HepG2 (cell line): Measurements from ENCODE around the gene DNMT3B. TPM values are rescaled to one million over a fixed set of nuclear protein-coding genes. Genes with fewer than 3 reads are reported as not detected.

ENCODE experiments used
- ARNT2 ChIP-seq: sonication (generic); formaldehyde crosslinking; IDR thresholded peaks from 2 replicates; pipeline ENCODE4 v1.8.0; 2022; ENCODE audit warnings: mild to moderate bottlenecking, low read depth, missing genetic modification reagents, moderate library complexity
- CEBPB ChIP-seq: IDR thresholded peaks from 2 replicates; pipeline ENCODE4 v1.6.1; 2011; ENCODE audit warnings: low read depth, low read length, improper control_type of control experiment, borderline replicate concordance
- KDM4B ChIP-seq: sonication (generic); formaldehyde crosslinking; IDR thresholded peaks from 2 replicates; pipeline ENCODE4 v1.4.0; 2020; ENCODE audit warnings: missing genetic modification reagents
- KLF16 ChIP-seq, 2 experiments: sonication (generic) in 1 of 2; formaldehyde crosslinking in 1 of 2; IDR thresholded peaks; 2 replicates each; pipeline versions ENCODE4 v1.6.1 to v1.8.0; 2016 to 2023; ENCODE audit warnings: missing genetic modification reagents in 2 of 2, missing compliant biosample characterization in 1 of 2
- SETDB1 ChIP-seq: sonication (generic); formaldehyde crosslinking; IDR thresholded peaks from 2 replicates; pipeline ENCODE4 v1.5.1; 2020; ENCODE audit warnings: missing genetic modification reagents, mild to moderate bottlenecking, borderline replicate concordance
- SSRP1 ChIP-seq: IDR thresholded peaks from 2 replicates; pipeline ENCODE4 v1.6.1; 2016; ENCODE audit warnings: control low read depth
- STAT5B ChIP-seq: sonication (generic); formaldehyde crosslinking; IDR thresholded peaks from 2 replicates; pipeline ENCODE4 v1.4.0; 2020; ENCODE audit warnings: missing genetic modification reagents
- SUZ12 ChIP-seq: fragments of 150-350 bp; IDR thresholded peaks from 2 replicates; pipeline ENCODE4 v1.6.1; 2014; ENCODE audit warnings: low read depth, low read length
- TEF ChIP-seq: sonication (generic); formaldehyde crosslinking; IDR thresholded peaks from 2 replicates; pipeline ENCODE4 v1.5.0; 2020; ENCODE audit warnings: missing genetic modification reagents
- THAP9 ChIP-seq: sonication (generic); formaldehyde crosslinking; IDR thresholded peaks from 2 replicates; pipeline ENCODE4; 2020; ENCODE audit warnings: missing genetic modification reagents, mild to moderate bottlenecking, borderline replicate concordance
- THRA ChIP-seq: sonication (generic); formaldehyde crosslinking; IDR thresholded peaks from 2 replicates; pipeline ENCODE4 v1.4.0; 2020; ENCODE audit warnings: missing genetic modification reagents, borderline replicate concordance
- ZBTB42 ChIP-seq: sonication (generic); formaldehyde crosslinking; IDR thresholded peaks from 2 replicates; pipeline ENCODE4 v1.5.0; 2020; ENCODE audit warnings: mild to moderate bottlenecking, missing genetic modification reagents
- ZFP41 ChIP-seq: sonication (generic); formaldehyde crosslinking; IDR thresholded peaks from 2 replicates; pipeline ENCODE4 v1.4.0; 2020; ENCODE audit warnings: mild to moderate bottlenecking, missing genetic modification reagents, borderline replicate concordance
- ZFP91 ChIP-seq: sonication (generic); formaldehyde crosslinking; IDR thresholded peaks from 2 replicates; pipeline ENCODE4 v1.9.0; 2022; ENCODE audit warnings: missing genetic modification reagents, mild to moderate bottlenecking, borderline replicate concordance
- ZNF12 ChIP-seq: sonication (generic); formaldehyde crosslinking; IDR thresholded peaks from 2 replicates; pipeline ENCODE4 v1.5.0; 2020; ENCODE audit warnings: missing genetic modification reagents
- ZNF138 ChIP-seq: sonication (generic); formaldehyde crosslinking; IDR thresholded peaks from 2 replicates; pipeline ENCODE4 v1.5.0; 2020; ENCODE audit warnings: mild to moderate bottlenecking, low read depth, missing genetic modification reagents
- ZNF225 ChIP-seq: sonication (generic); formaldehyde crosslinking; IDR thresholded peaks from 2 replicates; pipeline ENCODE4 v1.4.0; 2020; ENCODE audit warnings: mild to moderate bottlenecking, missing genetic modification reagents
- ZNF317 ChIP-seq: sonication (generic); formaldehyde crosslinking; IDR thresholded peaks from 2 replicates; pipeline ENCODE4 v1.5.0; 2020; ENCODE audit warnings: mild to moderate bottlenecking, missing genetic modification reagents
- ZNF34 ChIP-seq: sonication (generic); formaldehyde crosslinking; IDR thresholded peaks from 2 replicates; pipeline ENCODE4 v1.4.0; 2020; ENCODE audit warnings: mild to moderate bottlenecking, missing genetic modification reagents, borderline replicate concordance
- ZNF563 ChIP-seq: sonication (generic); formaldehyde crosslinking; IDR thresholded peaks from 2 replicates; pipeline ENCODE4 v1.8.0; 2022; ENCODE audit warnings: mild to moderate bottlenecking, moderate library complexity, missing genetic modification reagents
- ZNF607 ChIP-seq: sonication (generic); formaldehyde crosslinking; IDR thresholded peaks from 2 replicates; pipeline ENCODE4 v1.5.1; 2020; ENCODE audit warnings: missing genetic modification reagents, mild to moderate bottlenecking, borderline replicate concordance
- ZNF747 ChIP-seq: sonication (generic); formaldehyde crosslinking; IDR thresholded peaks from 2 replicates; pipeline ENCODE4 v1.8.1; 2023; ENCODE audit warnings: missing genetic modification reagents, mild to moderate bottlenecking, borderline replicate concordance
- ZNF777 ChIP-seq: sonication (generic); formaldehyde crosslinking; IDR thresholded peaks from 2 replicates; pipeline ENCODE4 v1.4.0; 2020; ENCODE audit warnings: missing genetic modification reagents
- polyA plus RNA-seq, 8 experiments: library from polyadenylated mRNA; depleted of rRNA in 3 of 8; stranded (reverse) in 7 of 8; unstranded in 1 of 8; fragments of >200 nt; fragmentation: Illumina TruSeq in 4 of 8; extraction: Trizol in 4 of 8; gene quantifications; 2 replicates each; pipeline versions ENCODE4 v1.2.1 to v1.2.3, GENCODE V29; 2011 to 2016; ENCODE audit warnings: low read depth in 4 of 8, missing spikeins in 1 of 8, mixed read lengths in 1 of 8; ENCODE audit not compliant: insufficient read depth in 1 of 8
- total RNA-seq, 5 experiments: library from RNA; depleted of rRNA; stranded (reverse); fragments of >200 nt; fragmentation: Illumina TruSeq; extraction: Trizol; gene quantifications; 2 replicates each; pipeline ENCODE4 v1.2.3, GENCODE V29; 2016; ENCODE audit warnings: low read depth in 1 of 5

The DNMT3B gene
- total and polyA plus RNA-seq, 2 of the 13 experiments (the other 11 are each of a cell fraction or from before 2014, with no cell fraction given), result 3.8 to 13.9 TPM

- TF ChIP-seq ZNF225 (CRISPR knock-in tag) (peak; percentile 71; the same call in 1 of the 2 replicates), ZNF747 (no peak), ZNF138 (CRISPR knock-in tag) (no peak), ZBTB42 (no peak), ZNF607 (CRISPR knock-in tag) (no peak), ZFP91 (peak; percentile 13; the same call in 1 of the 2 replicates), KDM4B (CRISPR knock-in tag) (no peak), CEBPB (no peak), STAT5B (CRISPR knock-in tag) (no peak), ZNF317 (CRISPR knock-in tag) (0 out of 2 replicates have a peak, but pooled peaks have one; percentile 24), TEF (CRISPR knock-in tag) (no peak), ZNF563 (CRISPR knock-in tag) (peak; percentile 50; the same call in 1 of the 2 replicates), SUZ12 (no peak), SSRP1 (CRISPR knock-in tag) (no peak), ZNF777 (CRISPR knock-in tag) (peak; percentile 97), THRA (CRISPR knock-in tag) (0 out of 2 replicates have a peak, but pooled peaks have one; percentile 4), SETDB1 (CRISPR knock-in tag) (no peak), ARNT2 (CRISPR knock-in tag) (peak; percentile 83), KLF16 (CRISPR knock-in tag; IDR thresholded peaks at IDR 0.05) (no peak), ZNF12 (CRISPR knock-in tag) (no peak), THAP9 (peak; percentile 37; the same call in 1 of the 2 replicates), ZFP41 (CRISPR knock-in tag) (peak; percentile 15; the same call in 1 of the 2 replicates), ZNF34 (CRISPR knock-in tag) (no peak)
Measured at GRCh38 chr20:32761831-32762753, at the start of gene DNMT3B (continued).
